Stimulated activated naive CD4-positive, alpha-beta T cell treated with Interleukin-2 at 50 U/mL for 16 hours (primary cell): ENCODE data around the gene SPHK1.

Experiments used
- DNase-seq: peaks from one replicate; lab custom pipeline; 2025; lab: John Stamatoyannopoulos, UW

Gene SPHK1

GRCh38 chr17:76384987-76385891 lies 830 bp downstream of the SPHK1 start:
- peak; percentile 24 for DNase-seq

DNA sequence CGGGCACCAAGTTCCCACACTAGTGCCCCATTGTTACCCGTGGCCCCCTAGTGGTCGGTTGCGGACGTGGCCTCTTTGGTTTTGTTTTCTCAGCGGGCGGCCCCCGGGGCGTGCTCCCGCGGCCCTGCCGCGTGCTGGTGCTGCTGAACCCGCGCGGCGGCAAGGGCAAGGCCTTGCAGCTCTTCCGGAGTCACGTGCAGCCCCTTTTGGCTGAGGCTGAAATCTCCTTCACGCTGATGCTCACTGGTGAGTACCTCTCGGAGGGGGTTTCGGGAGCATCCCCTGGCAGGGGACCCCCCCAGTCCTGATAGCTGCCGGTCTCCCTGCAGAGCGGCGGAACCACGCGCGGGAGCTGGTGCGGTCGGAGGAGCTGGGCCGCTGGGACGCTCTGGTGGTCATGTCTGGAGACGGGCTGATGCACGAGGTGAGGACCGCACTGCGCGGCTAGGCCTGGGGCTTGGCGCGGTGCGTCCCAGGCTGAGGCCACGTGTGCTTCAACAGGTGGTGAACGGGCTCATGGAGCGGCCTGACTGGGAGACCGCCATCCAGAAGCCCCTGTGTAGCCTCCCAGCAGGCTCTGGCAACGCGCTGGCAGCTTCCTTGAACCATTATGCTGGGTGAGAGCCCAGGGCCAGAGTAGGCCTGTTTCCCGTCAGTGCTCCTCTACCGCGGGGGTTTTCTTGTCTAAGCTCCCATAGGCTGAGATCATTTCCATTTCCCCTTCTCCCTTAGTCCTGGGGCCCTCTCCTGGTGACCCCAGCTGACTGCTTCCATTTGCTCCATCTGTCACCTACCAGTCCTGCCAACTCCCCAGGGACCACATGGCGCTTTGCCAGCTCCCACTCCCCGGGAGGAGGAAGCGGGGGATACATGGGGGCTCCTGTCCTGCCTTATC lies 1.7 kb downstream of the SPHK1 start:
- peak; percentile 75 for DNase-seq

DNA sequence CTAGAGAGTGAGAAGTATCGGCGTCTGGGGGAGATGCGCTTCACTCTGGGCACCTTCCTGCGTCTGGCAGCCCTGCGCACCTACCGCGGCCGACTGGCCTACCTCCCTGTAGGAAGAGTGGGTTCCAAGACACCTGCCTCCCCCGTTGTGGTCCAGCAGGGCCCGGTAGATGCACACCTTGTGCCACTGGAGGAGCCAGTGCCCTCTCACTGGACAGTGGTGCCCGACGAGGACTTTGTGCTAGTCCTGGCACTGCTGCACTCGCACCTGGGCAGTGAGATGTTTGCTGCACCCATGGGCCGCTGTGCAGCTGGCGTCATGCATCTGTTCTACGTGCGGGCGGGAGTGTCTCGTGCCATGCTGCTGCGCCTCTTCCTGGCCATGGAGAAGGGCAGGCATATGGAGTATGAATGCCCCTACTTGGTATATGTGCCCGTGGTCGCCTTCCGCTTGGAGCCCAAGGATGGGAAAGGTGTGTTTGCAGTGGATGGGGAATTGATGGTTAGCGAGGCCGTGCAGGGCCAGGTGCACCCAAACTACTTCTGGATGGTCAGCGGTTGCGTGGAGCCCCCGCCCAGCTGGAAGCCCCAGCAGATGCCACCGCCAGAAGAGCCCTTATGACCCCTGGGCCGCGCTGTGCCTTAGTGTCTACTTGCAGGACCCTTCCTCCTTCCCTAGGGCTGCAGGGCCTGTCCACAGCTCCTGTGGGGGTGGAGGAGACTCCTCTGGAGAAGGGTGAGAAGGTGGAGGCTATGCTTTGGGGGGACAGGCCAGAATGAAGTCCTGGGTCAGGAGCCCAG lies 2.8 kb downstream of the SPHK1 start:
- DNase-seq, result no peak

DNA sequence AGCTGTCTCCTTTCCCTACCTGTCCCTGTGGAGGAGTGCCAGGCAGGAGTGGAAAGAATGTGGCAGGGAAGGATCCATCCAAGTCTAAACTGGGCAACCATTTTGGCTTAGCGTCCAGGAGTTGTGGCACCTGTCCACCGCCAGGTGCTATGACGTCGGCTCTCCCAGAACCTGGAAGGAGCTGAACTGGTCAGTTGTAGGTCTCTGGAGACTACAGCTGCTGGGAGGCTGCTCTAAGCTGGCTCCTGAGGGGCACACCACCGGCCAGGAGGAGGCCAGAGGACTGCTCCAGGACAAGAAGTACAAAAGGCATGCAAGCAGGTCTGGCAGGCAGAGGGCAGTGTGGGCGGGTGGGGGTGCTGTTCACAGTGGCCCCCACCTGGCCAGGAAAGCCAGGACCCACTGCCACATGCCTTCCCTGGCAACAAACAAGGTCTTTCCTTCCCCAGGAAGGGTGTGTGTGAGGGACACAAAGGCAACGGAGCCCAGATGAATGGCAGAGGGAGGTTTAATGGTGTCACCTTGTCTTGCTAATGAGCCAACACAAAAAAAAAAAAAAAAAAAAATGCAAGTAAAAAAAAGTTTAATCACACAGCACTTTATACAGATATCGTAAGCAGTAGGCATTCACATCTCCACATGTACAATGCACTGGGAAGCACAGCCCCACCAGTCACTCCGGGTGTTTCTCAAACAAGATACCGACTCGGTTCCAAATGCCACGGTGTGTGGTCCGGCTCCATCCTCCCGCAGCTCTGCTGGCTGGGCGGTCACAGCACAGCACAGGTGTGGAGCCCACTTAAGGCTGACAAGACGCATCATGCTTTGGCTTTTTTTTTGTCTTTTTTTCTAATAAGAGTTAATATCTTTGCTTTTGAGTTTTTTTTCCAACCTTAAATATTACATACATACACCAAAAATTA lies 4.8 kb downstream of the SPHK1 start:
- DNase-seq, result no peak

GRCh38 chr17:76390003-76390421 lies 5.6 kb downstream of the SPHK1 start:
- DNase-seq, result no peak

DNA sequence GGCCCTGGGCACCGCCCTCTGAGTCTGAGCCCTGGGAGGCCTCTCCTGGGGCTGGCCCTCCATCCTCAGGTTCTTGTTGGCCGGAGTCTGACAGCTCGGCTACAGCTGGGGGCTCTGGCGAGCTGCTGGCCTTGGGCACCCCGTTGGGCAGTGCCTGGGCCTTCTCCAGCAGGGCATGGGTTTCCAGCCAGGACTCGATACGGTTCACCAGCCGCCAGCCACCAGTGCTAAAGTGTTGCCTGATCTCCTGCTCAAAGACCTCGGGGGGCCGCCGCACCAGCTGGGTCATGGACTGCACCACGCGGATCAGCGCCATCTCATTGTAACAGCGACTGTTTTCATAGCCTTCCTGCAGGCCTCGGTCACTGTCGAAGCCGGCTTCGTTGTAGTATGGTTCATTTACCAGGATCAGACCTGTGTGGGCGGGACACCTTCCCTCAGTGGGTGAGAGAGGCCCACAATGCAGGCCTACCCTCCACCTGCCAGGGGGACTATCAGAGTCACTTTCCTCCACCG lies 6.8 kb downstream of the SPHK1 start:
- no peak for DNase-seq

- no peak for DNase-seq
Observed at GRCh38 chr17:76394166-76394565, 9.8 kb downstream of the SPHK1 start.

GRCh38 chr17:76395980-76396379 lies 11.6 kb downstream of the SPHK1 start:
- DNase-seq, result no peak

- no peak for DNase-seq
Observed at GRCh38 chr17:76397184-76397583, 12.8 kb downstream of the SPHK1 start.

DNA sequence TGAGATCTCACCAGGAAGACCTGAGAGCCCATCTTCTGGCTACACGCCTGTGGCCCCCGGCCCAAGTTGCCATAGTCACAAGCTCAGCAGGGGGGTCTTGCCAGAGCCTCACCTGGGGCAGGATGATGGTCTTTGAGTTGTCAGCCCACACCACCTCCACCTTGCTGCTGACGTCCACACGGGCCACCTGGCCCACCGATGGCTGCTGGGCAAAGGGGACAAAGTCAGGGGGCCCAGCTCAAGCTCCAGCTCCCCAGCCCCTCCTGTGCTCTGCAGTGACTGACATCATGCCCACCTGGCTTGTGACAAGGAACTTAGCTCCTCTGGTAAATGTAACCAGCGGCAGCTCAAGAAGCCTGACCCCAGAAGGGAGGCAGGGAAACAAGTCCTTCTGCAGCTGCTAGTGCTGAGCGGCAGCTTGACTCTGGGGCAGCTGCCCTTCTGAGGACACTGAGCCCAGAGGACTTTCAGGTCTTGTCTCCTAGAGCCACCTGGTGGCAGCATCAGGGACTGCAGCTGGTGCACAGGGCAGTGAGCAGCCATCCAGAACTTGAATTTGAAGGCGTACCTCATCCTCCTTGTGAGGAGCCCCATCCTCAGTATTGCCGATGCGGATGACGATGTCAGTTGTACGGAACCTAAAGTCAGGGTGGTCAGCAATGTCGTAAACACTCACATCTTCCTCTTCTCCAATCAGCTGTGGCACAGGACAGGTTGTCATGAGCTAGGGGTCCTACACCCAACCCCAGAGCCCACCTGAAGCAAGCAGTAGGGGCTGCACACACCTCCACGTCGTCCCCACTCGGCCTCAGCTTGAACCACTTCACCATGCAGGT lies 13.5 kb downstream of the SPHK1 start:
- DNase-seq, result peak; percentile 78

DNA sequence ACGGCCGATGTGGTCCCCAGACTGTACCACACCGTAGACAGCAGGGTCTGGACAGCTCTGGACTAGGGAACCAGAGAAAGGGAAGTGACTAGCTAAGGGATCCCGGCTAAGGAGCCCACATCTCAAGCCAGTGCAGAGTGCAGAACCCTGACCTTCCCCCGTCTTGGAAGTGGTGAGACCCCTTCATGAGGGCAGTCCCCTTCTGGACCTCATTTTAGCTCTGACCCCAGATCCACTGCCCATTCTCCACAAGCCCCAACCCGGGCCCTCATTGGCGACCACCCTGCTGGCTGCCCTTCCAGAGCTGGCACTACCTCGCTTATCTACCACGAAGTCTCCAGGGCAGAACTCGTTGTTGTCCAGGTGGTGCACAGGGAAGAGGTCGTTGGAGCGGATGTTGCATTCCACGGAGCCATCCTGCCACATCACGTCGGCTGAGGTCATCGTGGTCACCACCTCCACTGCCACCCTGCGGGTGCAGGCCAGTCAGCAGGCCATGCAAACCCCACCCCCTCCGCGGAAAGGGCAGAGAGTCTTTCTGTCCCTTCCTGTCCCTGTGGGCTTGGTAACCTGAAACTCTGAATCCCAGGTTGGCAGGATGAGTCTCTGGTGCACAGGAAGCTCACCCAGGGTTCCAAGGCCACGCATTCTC lies 14.2 kb downstream of the SPHK1 start:
- no peak for DNase-seq

DNA sequence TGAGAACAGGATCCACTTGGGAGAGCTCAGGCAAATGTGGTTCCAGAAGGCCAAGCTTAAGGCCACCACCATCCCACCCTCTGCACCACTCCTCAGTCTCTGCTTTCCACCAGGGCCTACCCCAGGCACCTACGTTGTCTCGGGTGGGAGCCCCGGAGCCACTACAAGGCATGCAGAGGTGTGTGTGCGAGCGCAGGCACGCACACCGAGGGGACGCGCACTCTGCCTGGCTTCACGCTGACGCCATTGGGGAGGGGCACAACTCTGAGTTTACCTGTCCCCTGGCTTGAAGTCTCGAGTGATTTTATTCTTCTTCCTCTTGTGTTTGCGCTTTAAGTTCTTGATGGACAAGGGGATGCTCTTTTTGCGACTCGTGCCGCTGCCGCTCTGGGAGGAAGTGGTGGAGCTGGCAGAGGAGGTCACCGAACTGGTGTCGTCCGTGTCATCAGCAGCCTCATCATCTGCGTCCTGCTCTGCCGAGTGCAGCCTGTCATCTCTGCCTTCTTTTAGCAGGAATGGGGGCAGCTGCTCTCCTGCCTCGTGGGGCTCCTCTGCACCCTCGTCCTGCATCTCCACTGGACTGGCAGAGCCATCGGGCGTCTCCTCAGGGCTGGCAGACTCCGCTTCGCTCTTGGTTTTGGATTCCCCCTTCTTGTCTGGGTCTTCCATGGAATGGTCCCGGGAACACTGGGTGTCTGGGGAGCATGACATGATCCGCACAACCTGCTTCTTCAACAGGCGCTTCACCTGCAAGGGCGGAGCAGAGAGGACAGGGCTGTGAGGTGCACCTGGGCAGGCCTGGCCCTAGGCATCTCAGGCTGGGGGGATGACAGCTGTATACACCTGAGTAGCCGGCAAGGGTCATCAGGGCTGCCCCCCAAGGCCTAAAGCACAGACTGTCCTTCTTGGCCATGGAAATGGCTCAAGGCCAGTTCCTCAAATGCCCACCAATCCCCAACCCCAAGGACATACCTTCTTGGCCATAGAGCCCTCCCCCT lies 15.1 kb downstream of the SPHK1 start:
- no peak for DNase-seq

DNA sequence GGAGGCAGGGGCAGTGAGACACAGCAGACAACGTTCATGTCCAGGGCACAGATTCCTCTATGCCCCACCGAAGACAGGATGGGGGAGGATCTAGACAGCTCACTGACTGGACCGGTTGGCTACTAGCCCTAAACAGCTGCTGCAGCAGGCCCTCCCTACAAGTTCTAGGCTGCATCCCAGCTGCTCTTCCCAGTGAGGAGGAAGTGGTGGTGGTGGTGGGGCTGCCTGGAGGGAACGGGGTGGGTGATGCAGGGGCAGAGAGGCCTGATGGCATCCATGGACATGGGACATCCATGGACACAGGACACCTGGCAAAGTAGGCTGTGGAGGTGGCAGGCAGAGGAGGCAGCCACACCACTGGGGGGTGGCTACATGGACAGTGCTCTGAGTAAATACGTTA lies 18.3 kb downstream of the SPHK1 start:
- no peak for DNase-seq

DNA sequence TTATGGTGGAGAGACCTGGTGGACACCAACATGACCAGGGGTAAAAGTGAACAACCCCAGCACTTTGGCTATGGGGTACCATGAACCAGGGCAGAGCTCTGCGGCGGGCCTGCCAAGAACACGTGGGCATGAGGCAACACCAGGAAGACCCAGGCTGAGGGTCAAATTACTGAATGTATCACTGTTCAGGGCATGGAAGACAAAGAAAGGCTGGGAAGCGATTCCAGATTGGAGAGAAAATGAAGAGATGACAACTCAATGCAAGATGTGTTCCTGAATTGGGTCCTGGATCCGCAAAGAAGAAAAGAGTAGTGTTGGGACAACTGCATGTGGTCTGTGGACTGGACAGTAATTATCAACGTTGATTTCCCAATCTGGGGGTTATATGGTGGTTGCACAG lies 19.8 kb downstream of the SPHK1 start:
- DNase-seq, result no peak

GRCh38 chr17:76404976-76405563 lies 20.7 kb downstream of the SPHK1 start:
- no peak for DNase-seq

DNA sequence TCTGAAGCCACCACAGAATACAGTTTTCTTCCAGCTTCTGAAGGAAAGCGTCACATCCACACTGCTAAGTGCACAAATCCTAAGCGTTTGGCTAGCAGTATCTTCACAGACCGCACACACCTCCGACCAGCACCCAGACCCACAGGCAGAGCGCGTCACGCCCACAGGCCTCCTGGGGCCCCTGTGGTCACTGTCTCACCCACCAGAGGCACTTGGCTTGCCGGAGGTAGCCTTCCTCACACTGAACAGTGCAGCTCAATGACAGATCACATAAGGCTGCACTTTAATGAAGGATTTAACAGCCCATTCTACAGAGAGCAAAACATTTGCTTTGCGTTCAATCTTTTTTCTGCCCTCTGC lies 21.2 kb downstream of the SPHK1 start:
- DNase-seq, result no peak

- DNase-seq, result no peak
Observed at GRCh38 chr17:76405967-76406647, 21.7 kb downstream of the SPHK1 start.
